Measurements from ENCODE around the gene EYS.
"Not testable (repeated sequence)": the region's sequence is repeated elsewhere in the genome, so short reads cannot be mapped to it uniquely, and the experiment has no call there.

The EYS gene

GRCh38 chr6:63897952-63898351 is 1809.1 kb downstream of the EYS start:
- Histone ChIP-seq H3K79me2 (ENCODE audit: insufficient read depth, low read length) (no peaks in the 10 kb centered on the region), H3K4me3 (ENCODE audit: low read length, poor library complexity, severe bottlenecking) (no peak overlapping the region), H3K36me3 (ENCODE audit: insufficient read depth, low read length) (no peaks in the 10 kb centered on the region), H3K9me2 (replicated peaks; ENCODE audit: low read depth, low read length) (no peaks in the 10 kb centered on the region), H4K20me1 (ENCODE audit: insufficient read depth, low read length, poor library complexity, severe bottlenecking) (no peaks in the 10 kb centered on the region), H3K9ac (ENCODE audit: low read depth, low read length, poor library complexity, severe bottlenecking) (no peak overlapping the region), H3K27me3 (ENCODE audit: insufficient read depth, low read length, poor library complexity, severe bottlenecking) (no peaks in the 10 kb centered on the region), H3K9me3 (ENCODE audit: insufficient read depth, low read depth, low read length) (no peaks in the 10 kb centered on the region), H3K4me1 (ENCODE audit: insufficient read depth, low read length, poor library complexity, severe bottlenecking) (no peaks in the 10 kb centered on the region), H3F3A (ENCODE audit: low read depth) (no peaks in the 10 kb centered on the region), H3K4me2 (ENCODE audit: low read depth, low read length, poor library complexity, severe bottlenecking) (no peak overlapping the region), H2AFZ (ENCODE audit: low read length) (no peak overlapping the region)
- no peak for TF ChIP-seq EZH2phosphoT487 (IDR thresholded peaks at IDR 0.05; ENCODE audit: borderline replicate concordance)
- no peak for TF ChIP-seq CTCF (conservative IDR thresholded peaks at IDR 0.05; ENCODE audit: low read length)

- no peaks in the 10 kb centered on the region for H3F3A ChIP-seq (ENCODE audit: low read depth)
- H3K27me3 ChIP-seq (ENCODE audit: insufficient read depth, low read length, poor library complexity, severe bottlenecking) = no peaks in the 10 kb centered on the region
- H3K36me3 ChIP-seq (ENCODE audit: insufficient read depth, low read length) = no peaks in the 10 kb centered on the region
- H3K9me2 ChIP-seq (replicated peaks; ENCODE audit: low read depth, low read length) = no peaks in the 10 kb centered on the region
- no peaks in the 10 kb centered on the region for H3K4me1 ChIP-seq (ENCODE audit: insufficient read depth, low read length, poor library complexity, severe bottlenecking)
- H2AFZ ChIP-seq (ENCODE audit: low read length) = no peak overlapping the region
- no peaks in the 10 kb centered on the region for H3K9me3 ChIP-seq (ENCODE audit: insufficient read depth, low read depth, low read length)
- H3K9ac ChIP-seq (ENCODE audit: low read depth, low read length, poor library complexity, severe bottlenecking) = no peak overlapping the region
- no peaks in the 10 kb centered on the region for H4K20me1 ChIP-seq (ENCODE audit: insufficient read depth, low read length, poor library complexity, severe bottlenecking)
- H3K4me2 ChIP-seq (ENCODE audit: low read depth, low read length, poor library complexity, severe bottlenecking) = no peak overlapping the region
- no peak overlapping the region for H3K4me3 ChIP-seq (ENCODE audit: low read length, poor library complexity, severe bottlenecking)
- TF ChIP-seq CTCF (conservative IDR thresholded peaks at IDR 0.05; ENCODE audit: low read length) (no peak), EZH2phosphoT487 (IDR thresholded peaks at IDR 0.05; ENCODE audit: borderline replicate concordance) (no peak)
- no peaks in the 10 kb centered on the region for H3K79me2 ChIP-seq (ENCODE audit: insufficient read depth, low read length)
Observed at GRCh38 chr6:63897459-63897858, 1809.6 kb downstream of the EYS start.

- TF ChIP-seq EZH2phosphoT487 (IDR thresholded peaks at IDR 0.05; ENCODE audit: borderline replicate concordance) (no peak), CTCF (conservative IDR thresholded peaks at IDR 0.05; ENCODE audit: low read length) (no peak)
- no peaks in the 10 kb centered on the region for H3K36me3 ChIP-seq (ENCODE audit: insufficient read depth, low read length)
- no peaks in the 10 kb centered on the region for H3K9me2 ChIP-seq (replicated peaks; ENCODE audit: low read depth, low read length)
- no peaks in the 10 kb centered on the region for H3K9me3 ChIP-seq (ENCODE audit: insufficient read depth, low read depth, low read length)
- no peaks in the 10 kb centered on the region for H3F3A ChIP-seq (ENCODE audit: low read depth)
- no peak overlapping the region for H2AFZ ChIP-seq (ENCODE audit: low read length)
- no peaks in the 10 kb centered on the region for H3K27me3 ChIP-seq (ENCODE audit: insufficient read depth, low read length, poor library complexity, severe bottlenecking)
- H3K9ac ChIP-seq (ENCODE audit: low read depth, low read length, poor library complexity, severe bottlenecking) = no peak overlapping the region
- no peaks in the 10 kb centered on the region for H4K20me1 ChIP-seq (ENCODE audit: insufficient read depth, low read length, poor library complexity, severe bottlenecking)
- H3K4me3 ChIP-seq (ENCODE audit: low read length, poor library complexity, severe bottlenecking) = no peak overlapping the region
- H3K79me2 ChIP-seq (ENCODE audit: insufficient read depth, low read length) = no peaks in the 10 kb centered on the region
- no peak overlapping the region for H3K4me2 ChIP-seq (ENCODE audit: low read depth, low read length, poor library complexity, severe bottlenecking)
- no peaks in the 10 kb centered on the region for H3K4me1 ChIP-seq (ENCODE audit: insufficient read depth, low read length, poor library complexity, severe bottlenecking)
Observed at GRCh38 chr6:63888416-63888815, 1818.6 kb downstream of the EYS start.

GRCh38 chr6:63887804-63888203 is 1819.2 kb downstream of the EYS start:
- not testable (repeated sequence) for H3K9me3 ChIP-seq (ENCODE audit: insufficient read depth, low read depth, low read length); H3K4me3 ChIP-seq (ENCODE audit: low read length, poor library complexity, severe bottlenecking); H4K20me1 ChIP-seq (ENCODE audit: insufficient read depth, low read length, poor library complexity, severe bottlenecking); H3K27me3 ChIP-seq (ENCODE audit: insufficient read depth, low read length, poor library complexity, severe bottlenecking); H3K79me2 ChIP-seq (ENCODE audit: insufficient read depth, low read length); H3K4me1 ChIP-seq (ENCODE audit: insufficient read depth, low read length, poor library complexity, severe bottlenecking); H3K4me2 ChIP-seq (ENCODE audit: low read depth, low read length, poor library complexity, severe bottlenecking); H3K36me3 ChIP-seq (ENCODE audit: insufficient read depth, low read length); H3K9me2 ChIP-seq (replicated peaks; ENCODE audit: low read depth, low read length); H2AFZ ChIP-seq (ENCODE audit: low read length); H3F3A ChIP-seq (ENCODE audit: low read depth); H3K9ac ChIP-seq (ENCODE audit: low read depth, low read length, poor library complexity, severe bottlenecking)

All from Loucy (cell line).